IMR-90 (cell line): Measurements from ENCODE around the gene TELO2. TPM values are rescaled to one million over a fixed set of nuclear protein-coding genes. Genes with fewer than 3 reads are reported as not detected.
A peak's percentile ranks its signal among the peaks of the same experiment; 100 is the strongest.

ENCODE experiments used
- ATAC-seq: fragments of 200-7000 bp; cut with Tn5 transposase; 2 replicates; pipeline ENCODE4 v1.9.1; 2020; ENCODE audit warnings: low read depth, mild to moderate bottlenecking, moderate library complexity
- BruUV-seq: library from RNA; stranded (reverse); fragments of 400-500 nt; replicated peaks from 2 replicates; lab custom pipeline; 2021; lab: Mats Ljungman, UMichigan
- CTCF ChIA-PET: fragments of 300-600 bp; formaldehyde crosslinking; extraction: SDS; loops from one replicate; lab custom pipeline; 2021; ENCODE audit warnings: antibody characterized with exemption; lab: Yijun Ruan, JAX
- POLR2A ChIA-PET: fragments of 300-600 bp; sonication (Branson Sonifier 250); formaldehyde crosslinking; loops from one replicate; lab custom pipeline; 2022; ENCODE audit warnings: antibody characterized with exemption; ENCODE audit not compliant: unreplicated experiment; lab: Charles Lee
- DNase-seq: peaks from one replicate; pipeline ENCODE4 v3.0.0; 2013
- H2AFZ ChIP-seq: replicated peaks from 2 replicates; pipeline ENCODE3; 2013; ENCODE audit warnings: low read length, mild to moderate bottlenecking; ENCODE audit not compliant: poor library complexity
- H2AK5ac ChIP-seq: 2 replicates; pipeline ENCODE4 v1.6.1; 2013; ENCODE audit warnings: low read depth, low read length, inconsistent platforms
- H2AK9ac ChIP-seq: replicated peaks from 2 replicates; pipeline ENCODE3; 2013; ENCODE audit warnings: mild to moderate bottlenecking, low read depth, low read length, moderate library complexity; ENCODE audit not compliant: poor library complexity
- H2BK120ac ChIP-seq: 2 replicates; pipeline ENCODE4 v1.6.1; 2013; ENCODE audit warnings: low read depth, low read length, inconsistent platforms
- H2BK15ac ChIP-seq: 3 replicates; pipeline ENCODE4 v1.6.1; 2013; ENCODE audit warnings: low read depth, low read length, inconsistent platforms
- H2BK20ac ChIP-seq: 2 replicates; pipeline ENCODE4 v1.6.1; 2013; ENCODE audit warnings: low read depth, mild to moderate bottlenecking, inconsistent platforms, low read length, moderate library complexity
- H2BK5ac ChIP-seq: 2 replicates; pipeline ENCODE4 v1.6.1; 2013; ENCODE audit warnings: mild to moderate bottlenecking, low read depth, low read length, inconsistent platforms; ENCODE audit not compliant: poor library complexity, severe bottlenecking
- H3K14ac ChIP-seq: replicated peaks from 2 replicates; pipeline ENCODE4 v1.6.1; 2013; ENCODE audit warnings: low read depth, low read length, inconsistent platforms
- H3K18ac ChIP-seq: 2 replicates; pipeline ENCODE4 v1.6.1; 2013; ENCODE audit warnings: low read depth, low read length, control low read depth
- H3K23ac ChIP-seq: 2 replicates; pipeline ENCODE4 v1.6.1; 2013; ENCODE audit warnings: low read depth, low read length, inconsistent platforms
- H3K27ac ChIP-seq: 2 replicates; pipeline ENCODE4 v1.5.1; 2013; ENCODE audit warnings: mild to moderate bottlenecking, control low read depth, low read length; ENCODE audit not compliant: insufficient read depth
- H3K27me3 ChIP-seq: 2 replicates; pipeline ENCODE4 v1.6.1; 2013; ENCODE audit warnings: low read length; ENCODE audit not compliant: control insufficient read depth, insufficient read depth
- H3K36me3 ChIP-seq: 2 replicates; pipeline ENCODE4 v1.6.1; 2013; ENCODE audit warnings: low read length, mixed read lengths; ENCODE audit not compliant: control insufficient read depth, insufficient read depth
- H3K4ac ChIP-seq: 2 replicates; pipeline ENCODE4 v1.6.1; 2013; ENCODE audit warnings: low read depth, low read length, inconsistent platforms
- H3K4me1 ChIP-seq: 2 replicates; pipeline ENCODE4 v1.6.1; 2013; ENCODE audit warnings: low read length, mixed read lengths; ENCODE audit not compliant: control insufficient read depth, insufficient read depth
- H3K4me2 ChIP-seq: 2 replicates; pipeline ENCODE4 v1.6.1; 2013; ENCODE audit warnings: low read depth, mild to moderate bottlenecking, control low read depth, low read length, moderate library complexity
- H3K4me3 ChIP-seq: 2 replicates; pipeline ENCODE4 v1.5.1; 2013; ENCODE audit warnings: low read depth, mild to moderate bottlenecking, control low read depth, low read length, moderate library complexity; ENCODE audit not compliant: insufficient read depth
- H3K56ac ChIP-seq: 2 replicates; pipeline ENCODE4 v1.6.1; 2013; ENCODE audit warnings: low read length, inconsistent platforms; ENCODE audit not compliant: insufficient read depth; ENCODE audit errors: extremely low read depth
- H3K79me1 ChIP-seq, 2 experiments: 2 replicates each; pipeline ENCODE4 v1.6.1; 2013; ENCODE audit warnings: low read length in 2 of 2, inconsistent platforms in 1 of 2, low read depth in 1 of 2
- H3K9ac ChIP-seq: 2 replicates; pipeline ENCODE4 v1.6.1; 2013; ENCODE audit warnings: low read depth, low read length, control low read depth
- H3K9me1 ChIP-seq: 2 replicates; pipeline ENCODE4 v1.6.1; 2013; ENCODE audit warnings: low read length, inconsistent platforms; ENCODE audit not compliant: insufficient read depth
- H3K9me3 ChIP-seq: 2 replicates; pipeline ENCODE4 v1.6.1; 2013; ENCODE audit warnings: low read length; ENCODE audit not compliant: control insufficient read depth, insufficient read depth
- H4K20me1 ChIP-seq: 2 replicates; pipeline ENCODE4 v1.6.1; 2013; ENCODE audit warnings: low read length, inconsistent platforms; ENCODE audit not compliant: insufficient read depth
- H4K5ac ChIP-seq: 2 replicates; pipeline ENCODE4 v1.6.1; 2013; ENCODE audit warnings: mild to moderate bottlenecking, low read depth, low read length, control low read depth
- H4K8ac ChIP-seq, 2 experiments: 2 replicates each; pipeline ENCODE4 v1.6.1; 2013; ENCODE audit warnings: low read depth in 2 of 2, low read length in 2 of 2, control low read depth in 1 of 2, inconsistent platforms in 1 of 2
- H4K91ac ChIP-seq: 2 replicates; pipeline ENCODE4 v1.6.1; 2013; ENCODE audit warnings: low read depth, low read length, inconsistent platforms; ENCODE audit not compliant: insufficient read depth
- BHLHE40 ChIP-seq: fragments of 150-350 bp; IDR thresholded peaks from 2 replicates; pipeline ENCODE4 v1.6.1; 2016; ENCODE audit warnings: mild to moderate bottlenecking, low read depth, low read length
- CEBPB ChIP-seq: IDR thresholded peaks from 2 replicates; pipeline ENCODE4 v1.6.1; 2012; ENCODE audit warnings: low read depth, low read length, improper control_type of control experiment
- CHD1 ChIP-seq: IDR thresholded peaks from 2 replicates; pipeline ENCODE4 v1.6.1; 2012; ENCODE audit warnings: low read depth, low read length, improper control_type of control experiment
- CTCF ChIP-seq: conservative IDR thresholded peaks from 2 replicates; pipeline ENCODE4 v1.5.1; 2012; ENCODE audit warnings: mild to moderate bottlenecking, low read depth, low read length, improper control_type of control experiment
- ELK1 ChIP-seq: fragments of 150-350 bp; IDR thresholded peaks from 2 replicates; pipeline ENCODE4 v1.6.1; 2016; ENCODE audit warnings: low read depth, mild to moderate bottlenecking, low read length, moderate library complexity, borderline replicate concordance
- FOS ChIP-seq: fragments of 150-350 bp; IDR thresholded peaks from 2 replicates; pipeline ENCODE4 v1.6.1; 2016; ENCODE audit warnings: low read depth, low read length
- MAFK ChIP-seq: IDR thresholded peaks from 2 replicates; pipeline ENCODE4 v1.6.1; 2012; ENCODE audit warnings: low read depth, low read length, improper control_type of control experiment
- MAZ ChIP-seq: IDR thresholded peaks from 2 replicates; pipeline ENCODE4 v1.6.1; 2012; ENCODE audit warnings: low read depth, mild to moderate bottlenecking, low read length, improper control_type of control experiment, moderate library complexity, borderline replicate concordance
- MXI1 ChIP-seq: IDR thresholded peaks from 2 replicates; pipeline ENCODE4 v1.6.1; 2012; ENCODE audit warnings: low read depth, mild to moderate bottlenecking, low read length, moderate library complexity, borderline replicate concordance
- NFE2L2 ChIP-seq: fragments of 150-350 bp; IDR thresholded peaks from 2 replicates; pipeline ENCODE4 v1.6.1; 2016; ENCODE audit warnings: low read depth, mild to moderate bottlenecking, low read length
- POLR2A ChIP-seq: IDR thresholded peaks from 2 replicates; pipeline ENCODE4 v1.6.1; 2012; ENCODE audit warnings: mild to moderate bottlenecking, low read depth, low read length
- RCOR1 ChIP-seq: IDR thresholded peaks from 2 replicates; pipeline ENCODE4 v1.6.1; 2012; ENCODE audit warnings: mild to moderate bottlenecking, low read length, improper control_type of control experiment; ENCODE audit not compliant: insufficient replicate concordance
- RFX5 ChIP-seq: IDR thresholded peaks from 2 replicates; pipeline ENCODE4 v1.8.0; 2012; ENCODE audit warnings: low read depth, mild to moderate bottlenecking, low read length, moderate library complexity
- WGBS, 2 experiments: methylation state at CpG; one replicate each; pipeline versions ENCODE4 v1.1.5 to v1.1.7; 2013; ENCODE audit warnings: missing lambda C conversion rate in 2 of 2; ENCODE audit not compliant: insufficient read length in 1 of 2; ENCODE audit errors: extremely low coverage in 2 of 2; 5-methylcytosine and 5-hydroxymethylcytosine counted together
- dilution Hi-C: fragments of 300-500 bp; cut with HindIII; formaldehyde crosslinking; loops from one replicate; pipeline ENCODE4 v1.14.3; 2018; ENCODE audit warnings: low sequenced_read_pairs; ENCODE audit not compliant: unreplicated experiment
- in situ Hi-C: fragments of 300-500 bp; cut with MboI; formaldehyde crosslinking; loops from 3 replicates; pipeline ENCODE4 v1.14.3; 2019; ENCODE audit warnings: low sequenced_read_pairs, inconsistent platforms, mixed read lengths
- intact Hi-C: fragments of 100-400 bp; cut with micrococcal nuclease; formaldehyde crosslinking; loops from 2 replicates; pipeline ENCODE4 v1.10.0; 2022
- polyA plus RNA-seq, 3 experiments: library from polyadenylated mRNA; depleted of rRNA; stranded (reverse); fragments of >200 nt; gene quantifications; 2 replicates each; pipeline ENCODE4 v1.2.3, GENCODE V29; 2012; ENCODE audit warnings: low replicate concordance in 1 of 3
- total RNA-seq: library from RNA; depleted of rRNA; stranded (reverse); fragments of >200 nt; gene quantifications from 2 replicates; pipeline ENCODE4 v1.2.3, GENCODE V29; 2012

Gene TELO2
- total and polyA plus RNA-seq, 2 of the 4 experiments (the other 2 are of a cell fraction), result 6.6 to 26.6 TPM

- whole genome bisulfite sequencing, 2 experiments, result 97% methylated on average over 6 of the region's 25 CpGs; no CpG with 5 or more reads in 1 of the 2 experiments
- CTCF ChIA-PET, result no interaction called here
- Histone ChIP-seq H2BK15ac (no peak overlapping the region), H3K27me3 (no peaks in the 10 kb centered on the region), H3K23ac (no peak overlapping the region), H3K18ac (no peak overlapping the region), H2AK5ac (no peak overlapping the region), H4K20me1 (no peaks in the 10 kb centered on the region), H4K8ac (no peak overlapping the region), H2AFZ (no peak overlapping the region), H3K4me1 (no peaks in the 10 kb centered on the region), H3K9me3 (no peaks in the 10 kb centered on the region), H4K91ac (no peak overlapping the region), H2BK20ac (no peak overlapping the region), H3K4ac (no peak overlapping the region), H3K56ac (no peak overlapping the region), H3K27ac (no peak overlapping the region), H3K79me1 (no peaks in the 10 kb centered on the region), H2BK120ac (no peak overlapping the region), H3K9me1 (no peaks in the 10 kb centered on the region), H2BK5ac (no peak overlapping the region), H3K4me2 (no peak overlapping the region), H3K14ac (no peak overlapping the region), H3K36me3 (peaks cover 43% of the 10 kb centered on the region), H2AK9ac (peak overlapping the region; percentile 76), H3K4me3 (no peak overlapping the region), H4K5ac (no peak overlapping the region), H3K9ac (no peak overlapping the region)
- ATAC-seq, result no peak
- BruUV-seq, result no TSS peak
- no peak for DNase-seq
- in situ Hi-C loops (no loop called here), dilution Hi-C loops (no loop called here), intact Hi-C loops (no loop called here)
- TF ChIP-seq RFX5, result no peak
- TF ChIP-seq POLR2A, result no peak
- TF ChIP-seq CEBPB, result no peak
- no peak for TF ChIP-seq CTCF
- TF ChIP-seq MAZ, result no peak
- TF ChIP-seq MXI1, result no peak
- TF ChIP-seq FOS, result no peak
- no peak for TF ChIP-seq MAFK
- TF ChIP-seq BHLHE40, result no peak
- TF ChIP-seq RCOR1, result no peak
- no peak for TF ChIP-seq CHD1
- no peak for TF ChIP-seq NFE2L2
- TF ChIP-seq ELK1, result no peak
- POLR2A ChIA-PET, result no interaction called here
Observed at GRCh38 chr16:1449201-1449788, 43.9 kb upstream of the TELO2 start.
